ENCODE data around the gene WWC1.

The WWC1 gene

GRCh38 chr5:168365581-168366081 lies 74.2 kb downstream of the WWC1 start:
- DNase-seq = no peak

- DNase-seq = no peak
Measured at GRCh38 chr5:168366116-168366515, 74.7 kb downstream of the WWC1 start.

DNA sequence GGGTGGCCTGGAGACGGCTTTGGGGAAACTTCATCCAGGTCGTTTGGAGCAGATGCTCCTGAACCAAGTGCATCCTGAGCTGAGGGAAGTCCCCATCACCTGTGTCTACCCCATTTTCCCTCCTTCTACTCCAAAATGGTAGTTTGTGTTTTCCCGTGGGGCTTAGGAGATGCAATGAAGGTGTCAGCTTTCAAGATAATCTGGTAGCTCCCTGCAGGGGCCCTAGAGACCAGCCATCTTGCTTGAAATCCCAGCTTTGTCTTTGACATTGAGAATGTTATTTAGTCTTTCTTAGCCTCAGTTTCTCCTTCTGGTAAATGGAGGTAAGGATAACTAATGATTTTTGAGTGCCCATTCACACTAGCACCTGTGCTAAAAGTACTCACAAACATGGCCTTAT lies 77.4 kb downstream of the WWC1 start:
- DNase-seq = no peak

DNA sequence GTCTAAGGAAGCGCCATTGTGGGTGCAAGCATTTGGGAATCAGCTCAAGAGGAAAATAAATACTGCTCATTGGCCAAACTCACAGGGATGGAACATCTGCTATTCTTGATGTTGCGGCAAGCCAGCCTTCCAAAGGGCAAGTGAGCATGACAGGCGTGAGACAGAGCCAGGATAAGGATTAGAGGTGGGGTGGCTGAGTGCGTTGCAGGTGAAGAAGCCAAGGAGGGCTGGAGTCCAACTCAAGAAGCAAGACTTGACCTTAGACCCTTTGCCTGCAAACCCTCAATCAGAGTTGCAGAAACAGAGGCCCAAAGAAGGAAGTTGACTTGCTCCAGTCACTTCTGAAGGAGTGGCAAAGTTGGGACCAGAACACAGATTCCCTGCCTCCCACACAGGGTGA lies 79.4 kb downstream of the WWC1 start:
- DNase-seq = no peak

DNA sequence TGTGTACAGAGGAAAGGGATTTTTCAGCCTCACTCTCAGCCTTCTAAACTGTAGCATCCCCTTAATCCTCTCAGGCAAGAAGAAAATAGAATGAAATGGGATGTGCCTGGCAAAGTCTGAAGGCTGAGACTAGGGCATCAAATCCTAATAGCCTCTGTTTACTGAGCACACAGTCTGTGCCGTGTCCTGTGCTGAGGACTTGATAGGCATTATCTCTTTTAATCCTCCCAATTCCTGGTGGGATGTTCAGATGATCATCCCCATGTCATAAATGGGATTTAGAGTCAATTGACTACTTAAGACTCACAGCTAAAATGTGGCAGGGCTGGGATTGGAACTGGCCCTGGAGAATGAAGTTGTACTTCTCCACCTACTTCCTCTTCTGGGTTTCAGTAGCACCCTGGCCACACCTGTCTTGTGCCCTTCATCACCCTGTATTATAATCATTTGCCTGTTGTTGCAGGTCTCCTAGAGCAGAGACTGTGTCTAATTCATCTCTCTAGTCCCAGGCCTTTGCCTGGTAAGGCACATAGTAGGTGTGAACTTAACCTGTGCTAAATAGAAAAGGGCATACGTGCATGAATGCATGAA lies 81.0 kb downstream of the WWC1 start:
- no peak for DNase-seq

DNA sequence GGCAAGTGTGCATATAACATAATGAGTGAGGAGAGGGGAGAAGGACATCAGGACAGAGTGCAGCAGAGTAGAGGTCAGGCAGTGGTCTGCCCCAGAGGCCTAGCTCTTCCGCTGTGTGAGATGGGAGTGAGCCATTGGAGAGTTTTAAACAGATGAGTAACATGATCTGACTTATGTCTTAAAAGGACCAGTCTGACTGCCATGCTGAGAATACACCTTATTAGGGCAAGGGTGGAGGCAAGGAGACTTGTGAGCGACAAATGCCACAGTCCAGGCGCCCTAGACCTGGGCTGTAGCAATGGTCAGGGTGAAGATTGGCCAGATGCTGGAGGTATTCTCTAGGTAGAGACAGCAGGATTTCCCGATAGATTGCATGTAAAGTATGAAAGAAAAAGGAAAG lies 83.1 kb downstream of the WWC1 start:
- DNase-seq = no peak

GRCh38 chr5:168375214-168375613 lies 83.8 kb downstream of the WWC1 start:
- no peak for DNase-seq

- DNase-seq = no peak
Measured at GRCh38 chr5:168377525-168377924, 86.1 kb downstream of the WWC1 start.

DNA sequence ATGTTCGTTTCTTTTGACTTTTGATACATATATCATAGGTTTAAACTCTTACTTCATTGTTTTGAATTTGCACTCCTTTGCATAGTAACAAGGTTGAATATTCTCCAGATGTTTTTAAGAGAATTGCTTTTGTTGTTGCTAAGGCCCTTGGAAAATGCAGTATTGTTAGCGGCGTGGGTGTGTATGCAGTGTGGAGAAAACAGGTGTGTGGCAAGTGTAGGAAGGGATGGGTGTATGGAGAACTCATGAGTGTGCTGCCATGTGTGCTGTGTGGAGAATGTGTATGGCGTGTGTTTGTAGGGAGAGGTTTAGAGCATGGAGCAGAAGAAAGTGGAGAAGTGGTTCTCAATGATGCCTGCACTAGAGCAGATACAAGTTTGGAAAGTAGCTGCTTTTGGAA lies 87.3 kb downstream of the WWC1 start:
- no peak for DNase-seq

DNA sequence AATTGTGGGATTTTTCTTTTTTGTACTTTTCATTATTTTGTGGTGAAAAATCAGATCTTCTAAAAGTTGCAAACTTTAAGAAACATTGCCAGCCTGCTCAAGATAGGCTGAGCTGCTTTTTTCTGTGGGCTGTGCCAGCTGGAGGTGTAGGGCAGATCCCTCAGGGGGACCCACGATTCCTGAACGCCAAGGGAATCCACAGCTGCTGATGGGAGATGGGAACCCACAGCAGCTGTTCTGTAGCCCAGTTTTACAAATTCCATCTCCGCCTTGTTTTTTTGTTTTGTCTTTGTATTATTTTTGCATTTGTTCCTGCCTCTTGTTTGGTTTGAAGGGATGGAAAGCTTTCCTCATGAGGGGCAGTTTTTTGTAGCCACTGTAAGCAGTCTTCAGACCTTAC lies 91.0 kb downstream of the WWC1 start:
- DNase-seq = no peak

- DNase-seq = no peak
Measured at GRCh38 chr5:168390491-168390890, 99.0 kb downstream of the WWC1 start.

DNA sequence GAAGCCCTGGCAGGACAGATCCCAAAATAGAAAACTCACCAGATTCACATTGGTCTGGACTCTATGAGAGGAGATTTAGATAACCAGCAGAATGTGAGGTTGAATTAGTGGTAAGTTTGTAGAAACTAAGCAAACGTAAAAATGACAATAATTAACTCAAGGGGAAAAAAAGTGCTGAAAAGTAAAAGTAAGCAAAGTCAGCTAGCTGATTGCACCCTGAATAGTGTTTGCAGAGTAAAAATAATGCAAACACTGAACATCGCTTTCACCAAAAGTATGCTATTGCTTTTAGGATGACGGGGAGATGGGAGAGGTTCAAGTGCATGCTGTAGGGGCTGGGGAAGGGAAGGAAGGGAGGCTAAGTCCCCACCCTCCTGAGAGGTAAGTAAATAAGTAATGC lies 102.3 kb downstream of the WWC1 start:
- no peak for DNase-seq

DNA sequence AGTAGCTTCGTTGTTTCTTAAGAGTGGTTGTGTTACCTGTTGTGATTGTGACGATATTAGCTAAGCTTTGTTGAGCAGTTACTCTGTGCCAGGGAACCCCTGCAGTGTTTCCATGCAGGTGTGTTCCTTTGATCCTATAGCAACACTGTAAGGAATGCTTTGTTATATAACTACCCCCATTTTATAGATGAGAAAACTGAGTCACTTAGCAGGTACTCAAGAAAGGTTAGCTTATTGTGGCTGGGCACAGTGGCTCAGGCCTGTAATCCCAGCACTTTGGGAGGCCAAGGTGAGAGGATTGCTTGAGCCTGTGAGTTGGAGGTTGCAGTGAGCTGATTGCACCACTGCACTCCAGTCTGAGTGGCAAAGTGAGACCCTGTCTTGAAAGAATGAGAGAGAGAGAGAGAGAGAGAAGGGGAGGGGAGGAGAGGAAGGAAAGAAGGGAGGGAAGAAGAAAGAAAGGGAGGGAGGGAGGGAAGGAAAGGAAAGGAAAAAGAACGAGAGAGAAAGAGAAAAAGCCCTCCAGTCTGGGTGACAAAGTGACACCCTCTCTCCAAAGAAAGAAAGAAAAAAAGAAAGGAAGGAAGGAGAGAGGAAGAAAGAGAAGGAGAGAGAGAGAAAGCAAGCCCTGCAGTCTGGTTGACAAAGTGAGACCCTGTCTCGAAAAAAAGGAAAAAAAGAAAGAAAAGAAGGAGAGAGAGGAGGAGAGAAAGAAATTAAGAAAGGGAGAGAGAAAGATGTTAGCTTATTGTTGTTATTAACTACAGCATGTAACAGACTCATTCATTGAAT lies 109.2 kb downstream of the WWC1 start:
- no peak for DNase-seq

GRCh38 chr5:168401226-168401625 lies 109.8 kb downstream of the WWC1 start:
- no peak for DNase-seq

- DNase-seq = no peak
Measured at GRCh38 chr5:168401880-168402279, 110.4 kb downstream of the WWC1 start.

GRCh38 chr5:168404365-168404764 lies 112.9 kb downstream of the WWC1 start:
- no peak for DNase-seq

- DNase-seq = no peak
Measured at GRCh38 chr5:168407211-168407610, 115.8 kb downstream of the WWC1 start.

- DNase-seq = no peak
Measured at GRCh38 chr5:168408561-168409305, 117.3 kb downstream of the WWC1 start.

GRCh38 chr5:168409591-168410458 lies 118.4 kb downstream of the WWC1 start:
- DNase-seq = no peak

DNA sequence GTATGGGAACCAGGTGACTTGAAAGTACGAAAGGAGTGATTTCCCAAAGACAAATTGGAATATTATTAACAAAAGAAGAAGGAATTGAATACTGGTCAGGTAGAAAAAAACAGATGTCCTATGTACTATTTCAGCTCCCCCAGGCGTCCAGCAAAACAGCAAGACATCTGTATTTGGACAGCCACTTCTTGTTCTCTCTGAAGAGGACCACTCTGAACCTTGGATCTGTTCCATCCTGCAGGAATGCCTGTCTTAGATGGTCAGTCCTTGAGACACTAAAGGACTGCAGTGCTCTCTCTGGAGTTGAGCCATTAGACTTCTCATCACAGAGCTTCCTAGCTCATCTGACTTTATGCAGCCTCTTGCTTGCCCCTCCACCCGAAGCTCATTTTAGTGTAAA lies 120.4 kb downstream of the WWC1 start:
- no peak for DNase-seq

GRCh38 chr5:168413062-168413461 lies 121.6 kb downstream of the WWC1 start:
- no peak for DNase-seq

- DNase-seq = no peak
Measured at GRCh38 chr5:168413596-168413995, 122.2 kb downstream of the WWC1 start.

DNA sequence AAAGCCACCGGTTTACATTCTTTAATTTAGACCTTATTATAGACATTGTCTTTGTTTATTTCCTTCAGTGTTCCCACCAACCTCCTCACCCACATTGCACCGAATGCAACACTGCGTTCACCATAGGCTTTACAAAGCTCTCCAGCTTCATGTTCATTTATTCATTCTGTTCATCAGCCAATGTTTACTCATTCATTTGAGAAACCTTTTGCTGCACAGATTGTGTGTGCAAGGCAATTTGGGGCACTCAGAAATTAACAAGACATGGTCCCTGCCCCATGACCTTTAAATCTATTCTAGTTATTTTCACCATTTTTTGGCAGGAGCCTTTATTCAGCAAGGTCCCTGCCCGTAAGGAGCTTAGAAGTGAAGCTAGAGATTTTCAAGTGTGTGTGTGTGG lies 124.0 kb downstream of the WWC1 start:
- no peak for DNase-seq

Measured in SHP77 (cell line).